ENCODE results near the gene ERCC6.

The ERCC6 gene

DNA sequence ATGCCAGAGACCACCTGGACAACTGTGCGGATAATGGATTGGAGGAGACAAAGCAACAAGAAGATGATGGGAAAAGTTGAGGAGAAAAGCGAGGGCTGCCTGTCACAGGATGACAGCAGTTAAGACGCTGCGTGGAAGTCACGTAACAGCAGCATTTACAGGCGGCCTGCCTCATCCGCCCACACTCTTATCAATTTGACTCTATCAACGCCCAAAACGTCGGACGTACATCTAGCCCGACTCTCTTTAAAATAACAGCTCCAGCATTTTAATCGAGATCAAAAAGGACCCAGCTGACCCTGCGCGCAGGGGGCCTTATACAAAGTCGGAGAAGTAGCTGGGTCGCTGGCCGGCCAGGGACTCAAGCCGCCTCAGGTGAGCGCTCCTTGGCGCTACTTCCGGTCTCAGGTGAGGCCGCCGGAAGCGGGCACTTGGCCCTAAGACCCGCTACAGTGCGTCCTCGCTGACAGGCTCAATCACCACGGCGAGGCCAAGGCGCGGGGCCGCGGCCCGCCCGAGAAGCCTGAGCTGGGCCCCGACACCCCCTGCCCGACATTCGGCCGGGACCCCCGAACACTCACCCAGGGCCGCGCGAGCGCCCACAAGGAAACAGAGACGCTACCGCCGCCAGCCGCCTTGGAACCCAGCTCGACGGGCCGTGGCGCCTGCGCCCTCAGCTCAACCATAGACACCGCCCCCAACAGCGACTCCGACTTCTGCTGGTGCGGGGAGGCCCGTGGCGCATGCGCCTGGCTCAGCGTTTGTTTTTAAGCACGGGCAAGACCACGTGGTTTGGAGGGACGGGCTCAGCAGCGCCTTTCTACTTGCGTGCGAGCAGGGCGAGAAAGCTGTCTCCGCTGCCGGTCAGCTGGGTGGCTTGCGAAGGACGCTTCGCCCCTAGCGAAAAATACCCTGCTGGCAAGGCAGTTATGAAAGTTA is at the start of gene ERCC6:
Gene ERCC6, minus strand, starts transcription at position 741 of the 939 bp plus-strand sequence.
- peak; percentile 96 to 98 for DNase-seq

DNA sequence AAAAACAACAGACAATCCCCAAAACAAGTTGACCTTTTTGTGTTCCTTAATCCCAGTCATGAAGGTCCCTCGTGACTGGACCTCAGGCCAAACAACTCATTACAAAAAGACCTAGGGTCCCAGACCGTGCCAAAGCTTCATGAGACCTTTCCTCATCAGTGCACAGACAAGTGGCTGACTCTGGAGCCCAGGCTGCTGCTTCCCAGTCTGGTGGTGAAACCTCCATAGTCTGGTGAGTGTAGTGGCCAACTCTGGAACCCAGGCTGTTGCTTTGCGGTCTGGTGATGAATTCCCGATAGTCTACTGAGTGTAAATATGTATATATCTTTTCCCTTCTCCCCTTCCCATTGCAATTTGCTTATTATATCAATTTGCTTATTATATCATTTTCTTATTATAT is 49.1 kb upstream of the ERCC6 start:
- DNase-seq, result no peak

DNA sequence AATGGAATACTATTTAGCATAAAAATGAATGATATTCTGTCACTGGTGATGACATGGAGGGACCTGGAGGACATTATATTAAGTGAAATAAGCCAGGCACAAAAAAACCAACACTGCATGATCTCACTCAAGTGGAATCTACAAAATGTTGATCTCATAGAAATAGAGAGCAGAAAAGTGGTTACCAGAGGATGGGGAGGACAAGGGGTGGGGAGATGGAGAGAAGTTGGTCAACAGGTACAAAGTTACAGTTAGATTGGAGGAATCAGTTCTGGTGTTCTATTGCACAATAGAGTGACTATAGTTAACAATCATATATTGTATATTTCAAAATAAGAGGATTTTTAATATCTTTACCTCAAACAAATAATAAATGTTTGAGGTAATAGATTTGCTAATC is 46.5 kb upstream of the ERCC6 start:
- DNase-seq, result no peak

DNA sequence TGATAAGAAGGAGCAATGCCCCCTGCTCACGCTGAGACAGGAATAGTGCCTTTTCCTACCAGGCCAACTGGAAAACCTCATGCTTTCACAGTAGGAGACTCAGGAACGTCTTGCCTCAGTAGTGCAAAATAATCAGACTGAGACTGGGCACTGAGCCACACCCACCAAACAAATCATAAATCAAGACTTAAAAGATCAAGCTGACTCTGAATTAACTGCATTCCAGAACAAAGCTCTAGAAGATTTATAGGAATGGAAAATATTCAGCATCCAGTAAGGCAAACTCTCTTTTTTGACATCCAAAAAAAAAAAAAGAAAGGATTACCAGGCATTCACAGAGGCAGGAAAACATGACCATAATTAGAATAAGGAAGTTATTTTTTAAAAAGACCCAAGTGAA is 40.7 kb upstream of the ERCC6 start:
- no peak for DNase-seq

DNA sequence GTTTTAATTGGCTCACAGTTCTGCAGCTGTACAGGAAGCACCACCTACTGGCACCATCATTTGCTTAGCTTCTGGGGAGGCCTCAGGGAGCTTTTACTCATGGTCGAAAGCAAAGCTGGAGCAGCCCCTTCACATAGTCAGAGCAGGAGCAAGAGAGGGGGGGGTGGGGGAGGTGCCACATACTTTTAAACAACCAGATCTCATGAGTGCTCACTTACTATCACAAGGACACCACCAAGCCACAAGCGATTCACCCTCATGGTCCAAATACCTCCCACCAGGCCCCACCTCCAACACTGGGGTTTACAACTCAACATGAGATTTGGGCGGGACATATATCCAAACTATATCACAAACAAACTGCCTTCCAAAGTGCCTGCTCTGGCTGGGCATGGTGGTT is 39.5 kb upstream of the ERCC6 start:
- DNase-seq, result no peak

DNA sequence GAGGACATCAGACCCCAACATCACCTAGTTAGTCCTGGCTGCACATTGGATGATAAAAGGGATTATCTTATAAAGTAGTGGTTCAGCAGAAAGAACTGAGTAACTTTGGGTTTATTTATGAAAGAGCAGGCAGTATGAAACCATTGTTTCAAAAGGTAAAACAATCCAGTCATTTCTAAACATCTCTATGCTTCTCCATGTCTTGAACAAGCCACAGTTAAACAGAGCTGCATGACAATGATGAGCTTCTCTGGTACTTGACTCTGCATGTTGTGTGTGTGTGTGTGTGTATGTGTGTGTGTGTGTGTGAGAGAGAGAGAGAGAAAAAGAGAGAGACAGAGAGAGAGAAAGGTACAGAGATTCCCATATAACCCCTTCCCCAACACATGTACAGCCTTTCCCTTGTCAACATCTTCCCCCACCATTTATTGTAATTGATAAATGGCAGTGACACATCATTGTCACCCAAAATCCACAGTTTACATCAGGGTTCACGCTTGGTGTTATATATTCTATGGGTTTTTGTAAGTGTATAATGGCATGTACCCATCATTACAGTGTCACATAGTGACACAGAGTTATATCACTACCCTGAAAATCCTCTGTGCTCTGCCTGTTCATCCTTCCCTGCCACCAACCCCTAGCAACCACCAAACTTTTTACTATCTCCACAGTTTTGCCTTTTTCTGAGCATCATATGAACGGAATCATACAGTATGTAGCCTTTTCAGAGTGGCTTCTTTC is 38.4 kb upstream of the ERCC6 start:
- no peak for DNase-seq

DNA sequence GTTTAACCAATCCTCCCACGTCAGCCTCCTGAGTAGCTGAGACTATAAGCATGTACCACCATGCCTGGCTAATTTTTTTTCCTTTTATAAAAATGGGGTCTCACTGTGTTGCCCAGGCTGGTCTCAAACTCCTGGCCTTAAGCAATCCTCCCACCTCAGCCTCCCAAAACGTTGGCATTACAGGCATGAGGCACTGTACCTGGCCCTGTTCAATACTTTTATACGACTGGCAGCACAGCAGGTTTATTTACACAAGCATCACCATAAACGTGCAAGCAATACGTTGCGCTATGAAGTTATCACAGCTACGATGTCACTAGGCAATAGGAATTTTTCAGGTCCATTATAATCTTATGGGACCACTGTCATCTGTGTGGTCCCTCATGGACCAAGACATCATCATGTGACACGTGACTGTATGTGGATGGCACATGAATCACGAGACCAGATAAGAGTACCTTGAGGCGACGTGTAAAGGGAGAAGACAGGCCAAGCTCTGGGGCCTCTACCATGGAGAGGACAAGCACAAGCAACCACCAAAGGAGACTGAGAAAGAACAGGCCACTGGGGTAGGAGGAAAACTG is 36.7 kb upstream of the ERCC6 start:
- DNase-seq, result no peak

DNA sequence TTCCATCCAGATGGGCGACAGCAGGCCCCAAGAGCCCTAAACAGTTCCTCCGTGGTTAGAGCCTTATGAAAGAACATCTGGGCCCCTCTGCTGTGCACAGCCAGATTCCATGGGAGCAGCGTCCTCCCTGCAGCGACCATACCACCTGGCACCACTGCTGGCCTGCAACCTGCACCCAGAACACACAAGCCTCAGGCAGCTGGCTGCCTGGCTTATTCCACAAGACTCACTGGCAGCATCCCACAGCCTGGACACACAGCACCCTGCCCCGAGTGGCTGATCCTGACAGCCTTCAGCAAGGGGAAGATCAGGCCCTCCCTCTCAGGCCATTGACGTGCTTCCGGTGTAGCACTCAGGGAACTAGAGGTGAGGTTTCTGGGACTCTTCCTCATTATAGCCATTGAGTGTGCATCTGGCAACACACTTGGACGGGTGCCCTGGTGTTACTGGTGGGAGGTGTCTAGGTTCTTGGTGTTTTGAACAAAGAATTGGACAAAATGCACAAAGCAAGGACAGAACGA is 33.7 kb upstream of the ERCC6 start:
- DNase-seq, result no peak

DNA sequence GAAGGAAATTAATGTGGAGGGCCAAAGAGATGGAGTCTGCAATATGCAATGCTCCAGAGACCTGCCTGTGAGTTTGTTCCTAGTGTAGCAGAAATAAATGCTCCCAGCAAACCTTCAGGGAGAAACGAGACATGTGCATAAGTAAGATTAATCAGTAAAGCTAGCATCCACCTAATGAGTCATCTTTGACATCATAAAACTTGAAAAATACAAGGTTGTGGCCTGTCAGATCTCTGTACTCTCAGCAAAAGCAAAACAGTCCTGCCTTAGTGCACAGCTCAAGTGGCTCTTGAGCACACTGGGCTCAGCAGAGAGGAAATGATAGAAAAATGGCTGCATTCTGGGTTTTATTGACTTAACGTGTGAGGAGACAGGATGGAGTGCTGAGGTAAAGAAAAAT is 32.5 kb upstream of the ERCC6 start:
- no peak for DNase-seq

DNA sequence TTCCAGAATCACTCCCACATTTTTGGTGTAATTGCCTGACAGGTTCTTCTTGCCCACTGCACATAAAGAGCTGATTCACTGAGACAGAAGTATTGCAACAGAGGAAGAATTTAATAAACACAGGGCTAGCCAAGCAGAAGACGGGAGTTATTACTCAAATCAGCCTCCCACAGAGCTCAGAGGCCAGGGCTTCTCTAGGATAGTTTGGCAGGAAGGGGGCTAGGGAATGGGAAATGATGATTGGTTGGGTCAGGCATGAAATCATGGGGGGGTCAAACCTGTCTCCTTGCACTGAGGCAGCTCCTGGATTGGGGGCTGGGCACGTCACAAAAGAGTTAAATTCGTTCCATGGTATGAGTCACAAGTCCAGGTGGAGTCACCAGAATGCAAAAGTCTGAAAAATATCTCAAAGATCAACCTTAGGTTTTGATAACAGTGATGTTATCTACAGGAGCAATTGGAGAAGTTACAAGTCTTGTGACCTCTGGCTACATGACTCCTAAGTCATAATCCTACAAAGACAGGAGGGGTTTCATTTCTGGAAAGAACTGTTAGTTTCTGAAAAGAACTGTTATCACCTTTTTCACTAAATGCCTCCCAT is 30.2 kb upstream of the ERCC6 start:
- DNase-seq, result no peak

DNA sequence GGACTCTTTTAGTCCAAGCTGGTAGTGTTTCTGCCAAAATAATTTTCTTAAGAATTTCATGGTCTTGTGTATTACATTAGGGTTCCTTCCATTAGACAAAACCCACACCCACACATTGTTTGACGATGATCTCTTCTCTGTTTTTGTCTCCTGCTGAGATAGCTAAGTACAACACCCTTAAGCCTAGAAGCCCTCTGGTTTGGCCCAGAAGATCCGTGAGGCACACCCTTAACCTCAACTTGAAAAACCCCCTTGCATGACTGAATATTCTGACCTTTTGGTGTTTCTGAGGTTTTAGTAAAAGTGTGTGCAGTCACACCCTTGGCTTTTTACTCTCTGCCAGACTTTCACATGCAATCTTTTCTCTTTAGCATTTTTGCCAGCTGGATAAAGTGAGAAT is 29.3 kb upstream of the ERCC6 start:
- no peak for DNase-seq

DNA sequence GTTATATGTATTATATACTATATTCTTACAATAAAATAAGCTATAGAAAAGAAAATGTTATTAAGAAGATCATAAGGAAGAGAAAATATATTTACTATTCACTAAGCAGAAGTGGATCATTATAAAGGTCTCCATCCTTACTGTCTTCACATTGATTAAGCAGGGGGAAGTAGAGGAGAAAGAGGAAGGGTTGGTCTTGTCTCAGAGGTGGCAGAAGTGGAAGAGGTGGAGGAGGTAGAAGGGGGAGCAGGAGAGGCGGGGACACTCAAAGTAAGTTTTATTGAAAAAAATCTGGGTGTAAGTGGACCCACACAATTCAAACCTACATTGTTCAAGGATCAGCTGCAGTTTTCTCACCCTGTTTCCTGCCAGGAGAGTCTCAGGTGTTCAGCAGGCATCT is 28.9 kb upstream of the ERCC6 start:
- DNase-seq, result no peak

DNA sequence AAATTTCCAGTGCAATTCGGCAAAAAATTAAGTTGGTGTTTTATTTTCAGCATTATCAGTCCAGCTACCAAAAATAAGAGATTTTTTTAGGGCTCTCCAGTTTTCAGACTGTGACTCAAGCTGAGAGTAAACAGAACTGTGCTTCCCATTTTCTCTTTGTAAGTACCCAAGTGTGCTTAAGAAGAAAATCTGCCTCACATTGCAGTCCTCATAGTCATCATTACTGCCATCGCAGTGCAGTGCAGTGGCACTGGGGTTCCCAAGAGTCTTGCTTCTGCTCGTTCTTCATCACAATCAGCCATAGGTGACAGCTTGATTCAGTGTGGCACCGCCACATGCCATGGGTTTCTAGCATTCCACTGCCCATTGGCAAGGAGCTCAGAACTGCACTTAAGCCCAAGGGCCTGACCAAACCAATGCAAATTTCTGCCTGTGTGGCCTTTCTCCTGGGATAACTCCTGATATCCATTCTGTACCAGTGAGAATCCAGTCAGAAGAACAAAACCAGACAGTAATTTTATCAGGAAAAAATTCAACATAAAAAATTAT is 25.6 kb upstream of the ERCC6 start:
- no peak for DNase-seq

DNA sequence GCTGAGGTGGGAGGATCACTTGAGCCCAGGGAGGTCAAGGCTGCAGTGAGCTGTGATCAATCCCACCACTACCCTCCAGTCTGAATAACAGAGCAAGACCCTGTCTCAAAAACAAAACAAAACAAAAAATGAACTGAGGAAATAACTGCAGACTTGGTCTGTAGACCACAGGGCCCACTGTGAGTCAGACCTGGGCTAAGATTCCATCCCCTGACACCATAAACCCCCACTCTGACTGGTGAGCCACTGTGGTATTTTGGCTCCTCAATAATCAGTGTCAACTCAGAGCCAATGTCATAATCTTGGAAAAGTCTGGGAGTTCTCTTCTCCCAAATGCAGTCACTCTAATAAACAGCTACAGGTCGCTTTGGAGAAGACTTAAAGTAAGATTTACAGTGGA is 24.0 kb upstream of the ERCC6 start:
- DNase-seq, result no peak

DNA sequence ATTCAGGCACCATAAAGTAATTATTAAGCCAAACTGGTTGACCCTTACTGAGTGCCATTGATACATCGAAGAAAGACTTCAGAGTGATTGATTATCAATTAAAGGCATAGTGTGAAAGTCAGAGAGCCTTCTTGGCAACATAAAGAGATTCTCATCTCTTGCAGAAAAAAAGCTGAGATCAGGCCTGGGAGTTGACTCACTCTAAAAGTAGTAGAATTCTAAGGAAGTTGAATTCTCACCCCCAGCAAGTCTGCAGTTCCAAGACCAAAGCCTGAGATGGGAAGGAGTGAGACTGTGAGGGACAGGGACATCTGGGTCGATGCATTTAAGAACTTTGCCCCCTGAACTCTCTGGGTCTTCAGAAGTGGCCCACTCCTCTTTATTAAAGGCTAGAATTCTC is 21.6 kb upstream of the ERCC6 start:
- no peak for DNase-seq

DNA sequence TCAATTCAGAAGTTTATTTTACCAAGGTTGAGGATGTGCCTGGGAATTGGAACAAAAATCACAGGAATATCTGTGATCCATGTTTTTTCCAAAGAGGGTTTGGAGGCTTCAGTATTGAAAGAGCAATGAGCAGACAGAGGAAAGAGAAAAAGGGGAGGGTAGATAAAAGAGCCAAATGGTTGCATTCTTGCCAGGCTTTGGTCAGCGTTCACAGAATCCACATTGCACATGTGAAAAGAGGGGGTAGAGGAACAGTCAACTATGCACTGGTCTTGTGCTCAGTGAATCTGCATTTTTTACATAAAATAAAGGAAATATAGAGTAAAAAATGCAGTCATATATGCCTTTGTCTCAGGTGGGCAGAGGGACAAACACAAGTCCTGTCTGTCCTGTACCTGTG is 20.6 kb upstream of the ERCC6 start:
- no peak for DNase-seq

DNA sequence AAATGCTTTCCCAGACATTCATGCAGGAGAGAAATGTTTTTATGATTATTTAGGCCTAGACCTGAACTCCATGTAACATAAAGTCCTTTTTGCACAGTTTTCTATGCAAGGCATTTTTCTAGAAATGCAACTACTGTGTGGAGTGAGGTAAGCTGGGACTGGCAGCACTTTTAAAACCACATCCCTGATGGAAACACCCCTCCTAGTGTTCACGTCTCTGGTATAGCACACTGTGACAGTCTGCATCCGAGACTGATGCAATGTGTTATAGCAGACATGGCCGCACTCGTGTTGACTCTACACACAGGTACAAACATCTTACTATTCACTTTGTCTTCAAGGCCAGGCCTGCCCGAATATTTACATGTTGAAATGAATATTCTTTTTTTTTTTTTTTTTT is 19.3 kb upstream of the ERCC6 start:
- DNase-seq, result no peak

DNA sequence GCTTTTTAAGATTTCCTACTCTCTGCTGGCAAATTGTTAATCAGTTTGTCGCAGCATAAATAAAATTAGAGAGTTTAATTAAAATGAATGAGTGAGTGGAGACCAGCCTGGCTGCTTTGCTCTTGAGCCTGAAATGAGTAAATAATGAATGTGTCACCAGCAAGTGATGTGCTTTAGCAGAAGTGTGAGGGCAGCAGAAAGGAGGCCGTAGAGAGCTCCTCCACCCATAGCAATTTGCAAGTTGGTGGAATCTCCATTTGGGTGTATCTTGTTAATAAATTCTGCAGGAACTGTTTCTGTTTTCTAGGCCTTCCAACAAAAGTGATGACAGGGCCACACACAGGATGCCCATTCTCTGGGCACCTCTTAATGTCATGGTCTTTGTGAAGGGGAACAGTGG is 18.8 kb upstream of the ERCC6 start:
- no peak for DNase-seq

DNA sequence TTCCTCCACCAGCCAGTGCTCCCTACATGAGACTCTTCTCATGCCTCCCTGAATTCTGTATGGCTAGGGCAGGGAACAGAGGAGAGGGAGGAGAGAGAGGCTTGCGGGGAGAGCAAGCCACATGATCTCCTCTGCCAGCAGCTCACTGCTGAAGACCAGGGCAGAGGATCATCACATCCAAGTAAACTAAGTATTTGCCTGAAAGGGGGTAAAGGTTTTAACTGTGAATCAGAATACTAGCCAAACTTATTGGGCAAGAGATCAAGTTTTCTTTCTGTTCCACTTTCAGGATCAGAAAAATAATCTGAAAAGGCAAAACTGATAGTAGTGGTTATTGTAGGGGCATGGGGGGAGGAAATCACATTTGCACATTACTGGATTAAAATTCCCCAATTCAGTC is 17.8 kb upstream of the ERCC6 start:
- no peak for DNase-seq

DNA sequence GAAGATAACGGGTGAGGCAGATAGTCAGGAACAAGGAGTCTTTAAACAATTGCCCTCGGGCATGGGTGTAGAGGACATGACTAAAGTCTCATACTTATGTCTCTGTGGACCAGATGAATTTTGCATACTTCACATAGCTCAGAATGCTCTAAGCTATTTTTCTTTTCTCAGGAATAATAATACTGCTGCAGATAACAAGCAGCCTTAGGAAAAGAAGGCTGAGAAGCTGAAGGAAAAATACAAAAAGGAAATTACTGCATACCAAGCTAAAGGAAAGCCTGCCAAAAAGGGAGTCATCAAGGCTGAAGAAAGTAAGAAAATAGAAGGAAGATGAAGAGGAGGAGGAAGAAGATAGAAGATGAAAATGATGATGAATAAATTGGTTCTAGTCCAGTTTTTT is 13.4 kb upstream of the ERCC6 start:
- no peak for DNase-seq

DNA sequence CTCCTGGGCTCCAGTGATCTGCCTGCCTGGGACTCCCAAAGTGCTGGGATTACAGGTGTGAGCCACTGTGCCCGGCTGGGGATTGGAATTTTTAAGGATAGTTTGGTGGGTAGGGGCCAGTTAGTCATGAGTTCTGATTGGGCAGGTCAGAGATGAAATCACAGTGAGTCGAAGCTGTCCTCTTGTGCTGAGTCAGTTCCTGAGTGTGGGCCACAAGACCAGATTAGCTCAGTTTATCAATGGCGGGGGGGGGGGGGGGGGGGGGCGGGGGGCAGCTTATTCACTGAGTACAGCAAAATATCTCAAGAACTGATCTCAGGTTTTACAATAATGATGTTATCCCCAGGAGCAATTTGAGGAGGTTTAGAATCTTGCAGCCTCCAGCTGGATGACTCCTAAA is 11.6 kb upstream of the ERCC6 start:
- no peak for DNase-seq

DNA sequence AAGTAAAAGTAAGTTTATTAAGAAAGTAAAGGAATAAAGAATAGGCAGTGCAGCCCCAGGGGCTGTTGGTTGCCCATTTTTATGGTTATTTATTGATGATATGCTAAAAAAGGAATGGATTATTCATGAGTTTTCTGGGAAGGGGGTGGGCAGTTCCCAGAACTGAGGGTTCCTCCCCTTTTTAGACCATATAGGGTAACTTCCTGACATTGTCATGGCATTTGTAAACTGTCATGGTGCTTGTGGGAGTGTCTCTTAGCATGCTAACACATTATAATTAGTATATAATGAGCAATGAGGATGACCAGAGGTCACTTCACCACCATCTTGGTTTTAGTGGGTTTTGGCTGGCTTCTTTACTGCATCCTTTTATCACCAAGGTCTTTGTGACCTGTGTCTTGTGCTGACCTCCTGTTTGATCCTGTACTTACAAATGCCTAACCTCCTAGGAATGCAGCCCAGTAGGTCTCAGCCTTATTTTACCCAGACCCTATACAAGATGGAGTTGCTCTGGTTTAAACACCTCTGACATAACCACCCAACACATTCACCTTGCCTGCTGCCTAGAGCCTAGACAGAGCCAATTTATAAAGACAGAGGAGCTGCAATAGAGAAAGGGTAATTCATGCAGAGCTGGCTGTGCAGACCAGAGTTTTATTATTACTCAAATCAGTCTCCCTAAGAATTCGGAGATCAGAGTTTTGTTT is 10.9 kb upstream of the ERCC6 start:
- no peak for DNase-seq

All from CD4-positive, alpha-beta T cell treated with Interleukin-1 beta for 1 hour (primary cell).